ENCODE data around the gene VPS54.

Gene VPS54, protein sequence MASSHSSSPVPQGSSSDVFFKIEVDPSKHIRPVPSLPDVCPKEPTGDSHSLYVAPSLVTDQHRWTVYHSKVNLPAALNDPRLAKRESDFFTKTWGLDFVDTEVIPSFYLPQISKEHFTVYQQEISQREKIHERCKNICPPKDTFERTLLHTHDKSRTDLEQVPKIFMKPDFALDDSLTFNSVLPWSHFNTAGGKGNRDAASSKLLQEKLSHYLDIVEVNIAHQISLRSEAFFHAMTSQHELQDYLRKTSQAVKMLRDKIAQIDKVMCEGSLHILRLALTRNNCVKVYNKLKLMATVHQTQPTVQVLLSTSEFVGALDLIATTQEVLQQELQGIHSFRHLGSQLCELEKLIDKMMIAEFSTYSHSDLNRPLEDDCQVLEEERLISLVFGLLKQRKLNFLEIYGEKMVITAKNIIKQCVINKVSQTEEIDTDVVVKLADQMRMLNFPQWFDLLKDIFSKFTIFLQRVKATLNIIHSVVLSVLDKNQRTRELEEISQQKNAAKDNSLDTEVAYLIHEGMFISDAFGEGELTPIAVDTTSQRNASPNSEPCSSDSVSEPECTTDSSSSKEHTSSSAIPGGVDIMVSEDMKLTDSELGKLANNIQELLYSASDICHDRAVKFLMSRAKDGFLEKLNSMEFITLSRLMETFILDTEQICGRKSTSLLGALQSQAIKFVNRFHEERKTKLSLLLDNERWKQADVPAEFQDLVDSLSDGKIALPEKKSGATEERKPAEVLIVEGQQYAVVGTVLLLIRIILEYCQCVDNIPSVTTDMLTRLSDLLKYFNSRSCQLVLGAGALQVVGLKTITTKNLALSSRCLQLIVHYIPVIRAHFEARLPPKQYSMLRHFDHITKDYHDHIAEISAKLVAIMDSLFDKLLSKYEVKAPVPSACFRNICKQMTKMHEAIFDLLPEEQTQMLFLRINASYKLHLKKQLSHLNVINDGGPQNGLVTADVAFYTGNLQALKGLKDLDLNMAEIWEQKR

GRCh38 chr2:64019083-64019974 is at the start of gene VPS54:
TSS of gene VPS54 (minus strand) at chr2:64019428. CDS start at chr2:63983999, 35,429 bp downstream.
- peak; percentile 50 for DNase-seq

DNA sequence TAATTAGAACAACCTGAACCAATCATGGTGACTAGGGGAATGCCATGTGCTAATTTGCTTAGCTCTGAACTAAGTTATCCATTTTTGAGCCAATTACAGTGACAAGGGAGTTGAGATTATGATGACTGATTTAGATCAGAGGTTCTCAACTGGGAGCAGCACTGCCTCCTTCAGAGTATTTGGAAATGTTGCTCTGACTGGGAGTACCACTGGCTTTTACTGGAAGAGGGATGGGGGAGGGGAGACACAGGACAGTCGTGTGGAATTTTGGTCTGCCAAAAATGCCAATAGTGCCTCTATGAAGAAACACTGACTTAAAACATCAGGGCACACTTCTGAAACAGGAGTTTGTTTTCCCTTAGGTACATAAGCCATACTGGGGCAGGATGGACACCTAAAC is 48.1 kb upstream of the VPS54 start:
- no peak for DNase-seq

- no peak for DNase-seq
Observed at GRCh38 chr2:64065516-64065915, 46.3 kb upstream of the VPS54 start.

DNA sequence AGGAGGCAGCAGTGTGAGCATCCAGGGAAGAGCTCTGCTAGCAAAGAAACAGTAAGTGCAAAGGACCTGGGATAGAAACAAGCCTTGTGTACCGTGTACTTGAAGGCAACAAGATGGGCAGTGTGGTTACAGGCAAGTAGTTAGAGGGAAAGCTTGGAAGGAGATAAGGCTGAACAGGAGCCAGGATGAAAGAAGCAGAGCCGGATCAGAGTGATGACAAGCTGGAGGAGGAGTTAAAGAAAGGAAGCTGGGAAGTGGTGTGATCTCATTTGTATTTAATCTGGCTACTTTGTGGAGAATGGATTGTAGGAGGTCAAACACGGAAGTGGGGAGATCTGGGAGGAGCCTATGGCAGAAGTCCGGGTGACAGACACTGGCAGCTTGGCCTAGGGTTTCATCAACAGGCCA is 44.7 kb upstream of the VPS54 start:
- DNase-seq = no peak

DNA sequence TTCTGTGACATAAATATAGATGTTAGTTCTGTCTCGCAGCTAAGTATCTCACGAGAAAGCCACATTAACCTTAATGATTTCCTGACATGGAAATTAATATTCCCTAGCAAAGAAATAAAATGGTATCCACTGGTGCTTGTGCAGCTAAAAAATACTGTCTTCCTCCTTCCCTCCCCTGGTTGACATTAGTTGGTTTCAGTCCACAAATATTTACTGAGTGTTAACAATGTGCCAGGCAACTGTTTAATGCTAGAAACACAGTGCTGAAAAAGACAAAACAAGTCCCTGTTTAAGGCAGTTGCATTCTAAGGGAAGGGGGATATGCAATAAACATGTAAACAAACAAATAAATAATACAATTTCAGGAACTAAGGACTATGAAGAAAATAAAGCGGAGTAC is 44.2 kb upstream of the VPS54 start:
- DNase-seq = no peak

- DNase-seq = no peak
Observed at GRCh38 chr2:64062840-64063239, 43.6 kb upstream of the VPS54 start.

DNA sequence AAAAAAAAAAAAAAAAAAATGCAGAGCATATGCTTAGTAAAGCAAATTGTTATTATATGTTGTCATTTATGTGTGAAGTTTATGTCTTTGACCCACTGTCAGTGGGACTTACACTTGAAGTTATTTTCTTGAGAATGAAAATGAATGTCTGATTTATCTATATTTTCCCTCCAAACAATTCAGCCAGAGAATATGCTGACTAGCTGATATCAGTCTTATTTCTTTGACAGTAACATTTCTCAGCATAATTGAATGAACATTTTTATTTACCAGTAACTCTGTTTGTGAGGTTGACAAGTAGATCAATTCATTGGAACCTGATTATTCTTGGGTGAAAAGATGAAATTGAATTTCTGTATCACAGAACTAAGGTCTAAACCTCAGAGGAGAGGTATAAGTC is 40.0 kb upstream of the VPS54 start:
- no peak for DNase-seq

GRCh38 chr2:64056021-64056420 is 36.8 kb upstream of the VPS54 start:
- DNase-seq = no peak

- no peak for DNase-seq
Observed at GRCh38 chr2:64054161-64054915, 35.1 kb upstream of the VPS54 start.

DNA sequence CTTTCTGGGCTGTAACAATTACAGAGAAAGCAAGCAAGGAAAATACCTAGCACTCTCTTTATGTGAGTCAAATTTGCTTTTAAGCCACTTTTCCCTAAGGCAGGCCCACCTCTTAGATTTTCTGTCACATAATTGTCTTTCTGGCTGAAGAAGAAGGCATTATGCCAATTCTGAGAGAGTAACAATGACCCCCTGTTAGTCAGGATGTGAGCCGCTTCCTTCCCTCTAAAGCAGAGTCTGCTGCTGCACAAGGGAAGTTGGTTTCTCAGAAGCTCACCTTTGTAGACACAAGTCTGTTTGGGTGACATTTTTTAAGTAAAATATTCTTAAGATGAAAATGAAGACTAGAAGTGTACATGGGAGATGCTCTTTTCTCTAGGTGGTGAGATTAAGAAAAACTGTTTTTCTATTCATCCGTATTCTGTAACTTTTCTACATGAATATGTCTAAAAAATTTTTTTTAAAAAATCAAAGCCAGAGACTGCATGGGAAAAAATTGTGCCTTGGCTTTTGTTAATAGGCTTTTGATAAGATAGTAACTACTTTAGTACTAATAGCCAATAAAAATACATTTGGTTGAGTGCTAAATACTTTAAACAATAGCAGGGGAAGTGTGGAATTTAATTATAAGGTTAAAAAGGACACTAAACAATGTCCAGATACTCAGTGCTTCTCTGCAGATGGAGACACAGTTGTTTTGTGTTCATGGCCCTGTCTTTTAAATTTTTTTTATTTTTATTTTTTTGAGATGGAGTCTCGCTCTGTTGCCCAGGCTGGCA is 33.4 kb upstream of the VPS54 start:
- DNase-seq = no peak

DNA sequence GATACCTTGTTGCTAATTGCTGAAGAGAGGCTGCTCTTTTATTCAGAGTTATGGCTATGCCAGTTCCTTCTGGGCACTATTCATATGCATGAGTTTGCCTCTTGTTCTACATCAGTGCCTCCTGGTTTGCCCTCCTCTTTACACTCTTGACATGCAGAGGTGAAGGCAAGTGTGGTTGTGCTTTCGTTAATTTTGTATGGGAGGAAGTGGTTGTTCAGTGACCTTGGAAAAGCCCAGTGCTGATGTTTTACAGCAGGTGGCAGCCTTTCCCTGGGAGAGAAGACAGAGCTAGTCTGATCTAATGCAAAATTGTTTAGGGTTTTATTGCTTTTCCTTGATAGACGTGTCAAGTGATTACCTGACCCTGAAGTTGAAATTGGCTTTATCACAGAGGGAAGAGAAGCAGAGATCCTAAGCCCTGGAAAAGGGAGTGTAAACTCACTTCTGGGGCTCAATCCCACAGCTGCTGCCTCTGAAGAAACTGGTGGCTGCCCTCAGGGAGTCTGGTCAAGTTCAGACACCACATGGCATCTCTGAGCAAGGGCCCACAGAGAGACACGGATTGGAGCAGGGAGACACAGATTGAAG is 30.5 kb upstream of the VPS54 start:
- peak; percentile 73 for DNase-seq

DNA sequence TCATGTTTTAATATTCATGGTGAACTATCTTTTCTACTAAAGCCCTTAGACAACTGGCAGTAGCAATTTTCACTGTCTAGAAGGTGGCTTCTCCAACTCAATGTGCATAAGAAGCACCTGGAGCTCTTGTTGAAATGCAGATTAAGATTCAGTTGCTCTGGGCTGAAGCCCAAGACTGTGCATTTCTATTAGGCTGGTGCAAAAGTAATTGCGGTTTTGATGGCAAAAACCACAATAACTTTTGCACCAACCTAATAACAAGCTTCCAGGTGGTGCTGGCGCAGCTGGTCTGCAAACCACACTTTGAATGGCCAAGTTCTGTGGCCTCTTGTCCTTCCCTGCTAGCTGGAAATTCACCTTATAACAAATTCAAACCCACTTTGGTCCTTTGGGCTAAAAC is 26.7 kb upstream of the VPS54 start:
- no peak for DNase-seq

GRCh38 chr2:64040161-64040560 is 20.9 kb upstream of the VPS54 start:
- DNase-seq = no peak

DNA sequence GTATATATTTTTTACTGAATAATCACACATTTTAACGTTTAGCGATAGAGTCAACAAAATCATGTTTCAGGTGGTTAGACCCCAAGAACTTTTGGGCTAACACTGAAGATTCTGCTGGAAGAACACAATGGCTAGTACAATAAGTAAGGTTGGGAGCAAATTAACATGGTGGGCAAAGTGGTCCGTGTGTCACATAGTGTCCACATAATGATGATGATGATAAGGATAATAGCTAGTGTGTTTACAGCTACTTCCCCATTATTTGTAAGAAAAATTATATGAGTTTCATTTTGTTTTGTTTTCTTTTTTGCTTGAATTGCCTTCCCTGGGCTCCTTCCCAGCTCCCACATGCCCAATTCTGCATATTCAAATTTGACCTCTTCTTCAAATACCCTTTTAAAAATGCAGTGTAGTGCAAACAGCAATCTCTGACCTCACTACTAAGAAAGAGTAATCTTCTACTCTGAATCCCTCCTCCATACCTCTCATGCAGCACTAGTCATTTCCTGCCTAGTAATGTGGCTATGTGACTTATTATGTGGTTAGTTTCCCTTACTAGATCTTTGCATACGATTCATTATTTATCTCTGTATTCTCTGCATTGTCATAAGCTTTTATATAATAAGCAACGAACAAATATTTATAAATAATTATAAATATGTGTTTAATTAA is 16.9 kb upstream of the VPS54 start:
- no peak for DNase-seq

- DNase-seq = no peak
Observed at GRCh38 chr2:64035072-64035942, 16.1 kb upstream of the VPS54 start.

- no peak for DNase-seq
Observed at GRCh38 chr2:64029116-64029665, 10.0 kb upstream of the VPS54 start.

DNA sequence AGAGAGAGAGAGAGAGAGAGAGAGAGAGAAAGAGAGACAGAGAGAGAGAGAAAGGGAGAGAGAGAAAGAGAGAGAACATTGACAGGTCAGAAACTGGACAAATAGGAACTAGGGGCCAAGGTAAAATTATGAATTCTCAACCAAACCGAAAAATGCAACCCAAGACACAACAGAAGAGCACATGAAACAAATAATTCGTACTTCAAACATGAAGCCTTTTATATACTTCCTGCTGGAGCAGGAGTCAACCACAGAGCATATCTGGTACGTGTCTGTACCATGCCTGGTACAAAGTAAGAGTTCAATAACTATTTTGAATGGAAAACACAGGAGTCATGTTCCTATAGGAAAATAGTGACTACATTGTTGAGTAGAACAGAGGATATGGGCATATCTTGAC is 6.5 kb upstream of the VPS54 start:
- no peak for DNase-seq

- DNase-seq = no peak
Observed at GRCh38 chr2:64024259-64024949, 5.2 kb upstream of the VPS54 start.
